RWPE1 (cell line): Measurements from ENCODE around the gene SDF4.

Source experiments
- CTCF ChIA-PET: fragments of 350-600 bp; sonication (Branson Sonifier 250); formaldehyde crosslinking; extraction: SDS; loops from one replicate; lab custom pipeline; 2021; lab: Yijun Ruan, JAX
- POLR2A ChIA-PET: fragments of 400-600 bp; formaldehyde crosslinking; extraction: SDS; loops from one replicate; lab custom pipeline; 2020; ENCODE audit warnings: antibody characterized with exemption; ENCODE audit not compliant: low non-redundant PET; lab: Yijun Ruan, JAX
- DNase-seq: peaks from one replicate; pipeline ENCODE4 v3.0.0; 2012; ENCODE audit warnings: low spot score
- H3K27ac ChIP-seq: fragments of 450-650 bp; 2 replicates; pipeline ENCODE4 v1.5.1; 2017
- TF ChIP-seq, protein P1 (sequence below): fragments of 450-650 bp; conservative IDR thresholded peaks from 2 replicates; pipeline ENCODE4 v1.5.1; 2017; ENCODE audit warnings: low read depth, mild to moderate bottlenecking

Gene SDF4

DNA sequence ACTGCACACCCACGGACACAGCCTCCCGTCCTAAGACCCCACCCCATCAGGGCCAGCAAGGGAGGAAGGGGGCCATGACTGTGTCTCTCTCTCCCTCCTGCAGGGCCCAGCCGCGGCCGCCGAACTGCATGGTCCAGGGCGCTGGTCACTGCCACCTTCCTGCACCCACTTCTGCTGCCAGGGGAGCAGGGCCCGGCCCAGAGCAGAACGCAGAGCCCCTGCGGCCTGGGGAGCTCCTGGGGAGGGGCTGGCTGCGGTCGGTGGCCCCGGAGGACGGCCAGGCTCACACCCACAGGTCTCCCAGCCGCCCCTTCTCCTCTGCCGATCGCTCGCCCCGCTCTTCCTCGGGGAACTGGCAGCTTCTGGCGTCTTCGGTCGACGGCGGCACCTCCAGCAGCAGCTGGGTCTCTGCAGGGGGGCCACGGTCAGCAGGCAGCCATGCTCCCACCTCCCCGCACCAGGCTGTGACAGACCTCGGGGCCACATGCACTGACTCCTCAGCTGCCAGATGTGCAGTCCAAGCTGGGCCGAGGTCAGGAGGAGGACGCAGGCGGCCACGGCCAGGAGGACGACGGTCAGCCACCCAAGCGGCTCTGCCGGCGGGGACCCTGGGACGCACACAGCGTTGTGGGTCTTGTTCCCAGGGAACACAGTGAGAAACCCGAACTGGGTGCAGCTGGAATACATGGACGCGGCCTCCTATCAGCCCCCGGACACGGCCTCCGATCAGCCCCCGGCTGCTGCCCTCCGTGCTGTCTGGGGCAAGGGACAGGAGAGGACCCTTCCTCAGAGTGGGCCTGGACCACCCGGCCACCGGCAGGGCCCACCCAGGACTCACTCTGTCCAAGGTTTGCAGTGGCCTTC lies 28.0 kb downstream of the SDF4 start:
- CTCF ChIA-PET, result interaction anchor here (0.6 kb wide), 1 partner anchor 62 kb away, joined by 3 read pairs; no protein-coding TSS in a partner anchor
- H3K27ac ChIP-seq, result no peak overlapping the region
- POLR2A ChIA-PET, result no interaction called here
- no peak for DNase-seq
- TF ChIP-seq, protein P1, sequence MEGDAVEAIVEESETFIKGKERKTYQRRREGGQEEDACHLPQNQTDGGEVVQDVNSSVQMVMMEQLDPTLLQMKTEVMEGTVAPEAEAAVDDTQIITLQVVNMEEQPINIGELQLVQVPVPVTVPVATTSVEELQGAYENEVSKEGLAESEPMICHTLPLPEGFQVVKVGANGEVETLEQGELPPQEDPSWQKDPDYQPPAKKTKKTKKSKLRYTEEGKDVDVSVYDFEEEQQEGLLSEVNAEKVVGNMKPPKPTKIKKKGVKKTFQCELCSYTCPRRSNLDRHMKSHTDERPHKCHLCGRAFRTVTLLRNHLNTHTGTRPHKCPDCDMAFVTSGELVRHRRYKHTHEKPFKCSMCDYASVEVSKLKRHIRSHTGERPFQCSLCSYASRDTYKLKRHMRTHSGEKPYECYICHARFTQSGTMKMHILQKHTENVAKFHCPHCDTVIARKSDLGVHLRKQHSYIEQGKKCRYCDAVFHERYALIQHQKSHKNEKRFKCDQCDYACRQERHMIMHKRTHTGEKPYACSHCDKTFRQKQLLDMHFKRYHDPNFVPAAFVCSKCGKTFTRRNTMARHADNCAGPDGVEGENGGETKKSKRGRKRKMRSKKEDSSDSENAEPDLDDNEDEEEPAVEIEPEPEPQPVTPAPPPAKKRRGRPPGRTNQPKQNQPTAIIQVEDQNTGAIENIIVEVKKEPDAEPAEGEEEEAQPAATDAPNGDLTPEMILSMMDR, result no peak

- TF ChIP-seq, protein P1, result no peak
- ChIA-PET POLR2A (no interaction called here), CTCF (interaction anchor here (0.6 kb wide), 1 partner anchor 61 kb away, joined by 3 read pairs; no protein-coding TSS in a partner anchor)
- no peak overlapping the region for H3K27ac ChIP-seq
- no peak for DNase-seq
Measured at GRCh38 chr1:1202831-1203560, 28.8 kb downstream of the SDF4 start.

DNA sequence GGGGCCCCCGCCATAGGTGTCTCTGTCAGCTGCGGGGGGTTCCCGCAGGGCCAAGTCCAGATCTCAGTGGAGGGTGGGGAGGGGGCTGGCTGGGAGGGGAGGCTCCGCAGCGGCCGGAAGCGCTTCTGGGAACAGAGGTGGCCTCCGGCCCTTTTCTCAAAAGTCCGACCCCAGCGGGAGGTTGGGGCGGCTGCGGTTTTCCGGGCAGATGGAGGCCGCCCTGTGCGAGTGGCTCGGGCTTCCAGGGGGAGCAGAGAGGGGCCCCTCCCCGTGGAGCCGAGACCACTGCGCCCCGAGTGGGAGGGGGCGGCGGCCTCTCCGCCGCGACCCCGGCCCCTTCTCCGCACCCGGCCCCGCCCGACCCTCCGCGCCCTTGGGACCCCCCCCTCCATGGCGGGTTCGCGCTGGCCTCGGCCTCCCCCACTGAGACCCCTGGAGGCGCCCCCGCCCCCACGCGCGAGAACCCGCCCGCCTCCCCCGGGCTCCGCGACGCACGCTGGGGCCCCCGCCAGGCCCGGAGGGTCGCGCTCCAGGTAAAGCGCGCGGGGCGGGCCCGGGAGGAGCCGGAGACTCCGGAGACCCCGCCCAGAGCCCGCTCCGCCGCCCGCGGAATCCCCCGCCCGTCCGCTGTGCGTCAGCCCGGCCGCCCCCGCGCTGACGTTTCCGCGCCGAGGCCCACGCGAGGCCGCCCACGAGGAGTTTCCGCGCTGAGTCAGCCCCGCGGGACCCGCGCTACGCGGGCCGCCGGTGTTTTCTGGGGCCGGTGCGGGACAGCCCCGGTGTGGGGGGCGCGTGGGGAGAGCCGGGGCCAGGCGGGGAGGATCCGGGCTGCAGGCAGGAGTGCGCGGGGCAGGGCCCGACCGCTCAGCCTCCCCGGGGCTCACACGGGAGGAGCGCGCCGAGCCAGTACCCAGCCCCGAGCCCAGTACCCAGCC lies 30.7 kb downstream of the SDF4 start:
- no peak overlapping the region for H3K27ac ChIP-seq
- CTCF ChIA-PET, result no interaction called here
- POLR2A ChIA-PET, result no interaction called here
- peak; percentile 34 for DNase-seq
- TF ChIP-seq, protein P1, result no peak

DNA sequence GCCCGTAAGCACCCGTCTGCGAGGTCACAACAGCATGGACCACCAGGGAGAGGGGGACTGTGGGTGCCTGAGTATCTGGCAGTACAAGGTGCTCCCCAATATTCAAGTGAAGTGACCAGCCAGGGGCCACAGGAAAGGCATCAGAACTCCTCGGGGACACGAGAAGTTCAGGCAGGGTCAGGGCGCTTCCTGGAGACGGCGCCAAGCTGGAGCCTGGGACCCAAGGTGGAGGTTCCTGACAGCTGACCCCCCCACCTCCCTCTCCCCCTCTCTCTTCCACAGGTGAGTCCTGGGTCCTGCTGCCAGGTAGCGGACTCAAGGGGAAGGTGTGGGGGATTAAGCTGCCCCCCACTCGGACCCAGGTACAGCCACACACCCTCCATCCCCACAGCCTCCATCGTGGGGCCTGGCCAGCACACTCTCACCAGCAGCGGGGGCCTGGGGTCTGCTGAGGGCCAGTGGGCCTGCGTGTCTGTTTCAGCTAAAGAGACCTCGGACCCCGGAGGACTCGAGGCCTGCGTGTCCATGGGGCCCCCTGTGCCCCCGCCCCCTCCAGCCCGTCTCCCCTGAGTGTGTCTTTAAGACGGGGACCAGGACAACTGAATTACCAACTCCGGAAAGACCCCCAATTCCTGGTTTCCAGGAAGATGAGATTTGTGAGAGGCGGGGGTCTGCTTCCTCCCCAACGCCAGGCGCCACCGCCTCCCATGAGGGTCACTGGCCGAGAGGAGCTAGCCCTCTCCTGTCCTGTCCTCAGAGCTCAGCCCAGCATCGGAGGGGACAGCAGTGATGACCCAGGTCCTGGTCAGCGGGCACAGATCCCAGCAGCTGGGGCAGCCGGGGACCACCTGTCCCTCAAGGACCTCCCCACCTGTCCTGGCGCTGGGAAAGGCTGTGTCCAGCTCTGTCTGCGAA lies 31.6 kb downstream of the SDF4 start:
- H3K27ac ChIP-seq, result no peak overlapping the region
- DNase-seq, result no peak
- ChIA-PET CTCF (interaction anchor here (0.5 kb wide), 1 partner anchor 92 kb away, joined by 4 read pairs; no protein-coding TSS in a partner anchor), POLR2A (no interaction called here)
- TF ChIP-seq, protein P1, result no peak

GRCh38 chr1:1199141-1199960 lies 32.5 kb downstream of the SDF4 start:
- H3K27ac ChIP-seq, result no peak overlapping the region

More at GRCh38 chr1:1199141-1199960, 32.5 kb downstream of the SDF4 start:
- POLR2A ChIA-PET, result no interaction called here
- CTCF ChIA-PET, result interaction anchor here (0.5 kb wide), 1 partner anchor 93 kb away, joined by 4 read pairs; no protein-coding TSS in a partner anchor
- DNase-seq, result no peak
- TF ChIP-seq, protein P1, result no peak
